NCI-H1694 treated with DMSO at 0.1 percent for 48 hours (cell line): Measurements from ENCODE around the gene KIAA1328.

Source experiments
- DNase-seq: peaks from one replicate; lab custom pipeline; 2025; lab: John Stamatoyannopoulos, UW

The KIAA1328 gene

DNA sequence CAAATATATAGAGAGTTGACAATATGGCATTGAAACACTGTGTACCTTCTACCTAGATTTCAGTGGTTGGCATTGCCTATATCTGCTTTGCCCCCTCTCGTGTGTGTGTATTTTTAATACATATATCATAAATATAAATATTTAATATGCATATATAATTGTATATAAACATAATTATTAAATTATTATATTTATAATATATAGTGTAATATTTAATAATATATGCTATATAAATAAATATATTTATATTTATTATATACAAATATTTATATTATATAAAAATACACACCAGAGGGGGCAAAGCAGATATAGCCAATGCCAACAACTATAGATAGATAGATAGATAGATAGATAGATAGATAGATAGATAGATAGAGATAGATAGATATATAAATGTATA, 124.1 kb downstream of the KIAA1328 start:
- no peak for DNase-seq

DNA sequence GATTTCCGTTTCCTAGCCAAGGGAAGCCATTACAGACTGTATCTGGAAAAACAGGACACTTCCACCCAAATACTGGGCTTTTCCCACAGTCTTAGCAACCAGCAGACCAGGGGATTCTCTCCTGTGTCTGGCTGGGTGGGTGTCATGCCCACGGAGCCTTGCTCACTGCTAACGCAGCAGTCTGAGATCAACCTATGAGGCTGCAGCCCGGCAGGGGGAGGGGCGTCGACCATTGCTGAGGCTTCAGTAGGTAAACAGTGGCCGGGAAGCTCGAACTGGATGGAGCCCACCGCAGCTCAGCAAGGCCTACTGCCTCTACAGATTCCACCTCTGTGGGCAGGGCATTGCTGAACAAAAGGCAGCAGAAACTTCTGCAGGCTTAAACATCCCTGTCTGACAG, 131.1 kb downstream of the KIAA1328 start:
- no peak for DNase-seq

DNA sequence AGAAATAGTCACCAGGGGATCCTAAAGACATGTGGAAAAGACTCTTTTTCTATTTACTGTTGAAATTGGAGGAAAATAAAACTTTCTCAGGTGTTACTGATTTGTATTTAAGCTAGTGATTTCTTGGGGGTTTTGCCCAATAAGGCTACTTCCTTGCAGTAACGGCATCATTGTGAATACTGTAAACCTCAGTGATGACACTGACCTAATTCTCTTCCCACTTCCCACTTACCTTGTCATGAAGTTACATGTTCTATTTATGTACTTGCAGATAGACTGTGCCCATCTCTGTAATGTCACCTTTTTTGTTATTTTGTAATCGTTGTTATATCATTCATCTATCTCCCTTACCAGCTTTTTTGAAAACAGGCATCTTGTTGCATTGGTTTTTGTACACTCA, 134.5 kb downstream of the KIAA1328 start:
- DNase-seq = no peak

DNA sequence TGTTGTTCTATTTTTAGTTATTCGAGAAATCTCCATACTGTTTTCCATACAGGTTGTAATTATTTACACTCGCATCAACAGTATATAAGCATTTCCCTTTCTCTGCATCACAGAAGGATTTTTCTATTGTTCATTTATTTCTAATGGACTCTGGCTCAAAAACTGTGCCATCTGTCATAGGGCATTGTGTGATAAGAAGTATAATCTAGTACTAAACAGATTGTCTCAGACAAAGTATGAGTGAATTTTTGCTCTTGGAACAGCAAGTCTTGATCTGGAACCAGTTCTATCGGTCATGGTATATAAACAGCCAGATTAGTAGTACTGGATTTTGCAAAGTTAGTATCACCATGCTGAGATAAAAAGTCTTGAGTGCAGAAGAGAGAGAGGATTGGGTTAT, 145.8 kb downstream of the KIAA1328 start:
- no peak for DNase-seq

DNA sequence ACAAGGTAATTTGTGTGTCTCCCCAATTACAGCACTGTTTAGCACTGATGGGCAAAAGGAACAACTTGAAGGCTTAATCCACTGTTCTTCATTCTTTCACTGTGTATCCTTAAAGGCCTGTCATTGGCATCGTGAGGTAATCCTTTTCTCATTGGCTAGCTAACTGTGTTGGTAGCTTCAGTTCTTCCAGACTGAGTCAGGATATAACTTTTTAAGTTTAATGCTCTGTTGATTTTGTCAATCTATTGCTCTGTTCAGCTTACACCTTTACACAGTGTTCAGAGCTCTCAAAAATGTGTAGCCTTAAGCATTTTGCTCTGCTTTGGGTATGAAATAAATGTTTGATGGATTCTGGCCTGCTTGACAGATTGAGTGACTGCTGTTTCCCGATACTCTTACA, 148.2 kb downstream of the KIAA1328 start:
- DNase-seq = no peak

DNA sequence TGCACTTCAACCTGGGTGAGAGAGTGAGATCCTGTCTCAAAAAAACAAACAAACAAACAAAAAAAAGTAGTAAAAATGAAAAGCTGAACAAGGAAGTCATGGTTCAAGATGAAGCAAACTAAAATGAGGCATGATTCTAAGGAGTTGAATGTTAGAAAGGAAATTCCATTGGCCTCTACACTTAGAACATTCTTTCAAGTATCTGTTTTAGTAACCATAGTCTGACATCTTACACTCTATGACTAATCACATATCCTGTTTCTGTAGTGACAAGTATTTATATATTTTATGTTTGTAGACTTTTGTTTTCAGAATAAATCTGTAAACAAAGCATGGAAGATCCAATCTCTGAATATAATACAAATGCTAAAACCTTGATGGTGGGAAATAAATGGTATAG, 164.1 kb downstream of the KIAA1328 start:
- no peak for DNase-seq

DNA sequence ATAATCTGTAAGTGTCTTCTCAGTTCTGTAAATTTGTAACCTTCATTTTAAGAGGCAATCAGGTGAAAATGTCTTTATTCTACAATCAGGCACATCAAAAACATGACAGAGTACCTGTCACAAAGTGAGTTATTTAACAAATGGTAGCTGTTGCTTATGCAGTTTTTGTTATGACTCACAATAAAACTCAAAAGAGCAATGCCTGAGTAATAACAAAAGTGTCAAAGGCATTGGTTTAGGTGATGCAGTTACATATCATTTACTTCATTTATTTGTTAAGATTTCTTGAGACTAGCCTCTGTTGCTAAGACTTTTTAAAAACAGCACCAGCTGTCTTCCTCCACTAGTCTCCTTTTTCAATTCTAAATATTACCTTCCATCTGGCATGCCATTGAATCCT, 177.8 kb downstream of the KIAA1328 start:
- DNase-seq = no peak

DNA sequence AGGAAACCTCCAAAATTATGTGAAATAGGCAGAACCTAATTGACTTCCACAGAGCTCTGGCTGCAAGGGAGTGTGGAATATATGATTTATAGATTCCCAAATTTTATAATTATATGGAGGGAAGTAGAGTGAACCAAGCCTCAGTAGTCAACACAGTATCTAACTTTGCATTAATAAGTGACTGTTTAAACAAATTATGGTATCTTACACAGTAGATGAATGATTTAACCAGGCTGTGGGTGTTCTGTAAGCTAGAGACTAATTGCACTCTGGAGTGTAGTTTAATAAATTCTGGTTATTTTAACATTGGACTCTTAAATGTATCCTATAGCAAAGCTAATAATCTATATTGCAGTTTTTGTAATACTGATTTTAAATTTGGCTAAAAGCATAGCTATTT, 183.5 kb downstream of the KIAA1328 start:
- DNase-seq = no peak

DNA sequence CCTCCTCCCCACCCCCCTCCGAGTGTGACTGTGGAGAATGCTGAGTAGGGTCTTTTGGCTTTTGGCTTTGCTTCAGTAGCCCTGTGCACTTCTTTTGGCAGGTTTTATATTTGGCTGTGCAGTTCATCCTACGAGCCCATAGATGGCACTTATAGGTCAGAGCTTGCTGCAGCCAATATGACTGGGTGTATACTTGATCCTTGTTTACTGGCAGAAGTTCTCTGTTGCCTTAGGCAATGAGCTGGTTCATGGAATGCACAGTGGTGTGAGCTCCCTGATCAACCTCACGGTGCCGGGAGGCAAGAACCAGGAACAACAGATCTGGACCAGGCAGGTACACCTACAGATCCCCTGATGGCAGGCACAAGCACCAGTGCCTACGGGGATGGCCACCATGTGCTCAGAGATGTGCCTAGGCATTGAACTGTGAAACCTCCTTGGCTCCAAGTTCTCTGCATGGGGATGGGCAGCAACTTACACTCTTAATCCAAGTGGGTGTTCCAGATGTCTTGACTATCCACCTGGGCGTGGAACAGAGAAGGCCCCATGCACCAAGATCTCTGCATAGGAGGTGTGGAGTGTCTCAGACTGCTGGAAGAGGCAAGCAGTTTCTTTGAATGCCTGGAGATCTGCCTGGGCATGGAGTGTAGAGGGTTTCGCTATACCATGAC, 190.4 kb downstream of the KIAA1328 start:
- peak; percentile 71 for DNase-seq

DNA sequence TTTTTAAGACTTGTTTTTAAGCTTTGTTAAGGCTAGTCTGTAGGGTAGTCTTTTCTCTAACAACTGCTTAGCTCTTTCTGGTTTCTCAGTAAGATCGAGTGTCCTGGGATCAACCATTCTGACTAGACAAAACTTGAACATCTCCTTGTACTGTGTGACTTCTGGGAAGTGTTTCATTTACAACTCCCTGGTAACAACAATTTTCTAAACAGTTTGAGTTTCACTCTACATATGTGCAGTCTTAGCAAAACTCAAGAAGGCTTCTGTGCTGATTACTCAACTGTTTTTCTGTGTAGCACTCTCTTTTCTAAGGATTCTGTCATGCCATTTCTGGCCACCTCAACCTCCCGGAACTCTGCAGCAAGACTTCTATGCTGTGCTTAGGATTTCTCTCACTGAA, 204.5 kb downstream of the KIAA1328 start:
- no peak for DNase-seq

DNA sequence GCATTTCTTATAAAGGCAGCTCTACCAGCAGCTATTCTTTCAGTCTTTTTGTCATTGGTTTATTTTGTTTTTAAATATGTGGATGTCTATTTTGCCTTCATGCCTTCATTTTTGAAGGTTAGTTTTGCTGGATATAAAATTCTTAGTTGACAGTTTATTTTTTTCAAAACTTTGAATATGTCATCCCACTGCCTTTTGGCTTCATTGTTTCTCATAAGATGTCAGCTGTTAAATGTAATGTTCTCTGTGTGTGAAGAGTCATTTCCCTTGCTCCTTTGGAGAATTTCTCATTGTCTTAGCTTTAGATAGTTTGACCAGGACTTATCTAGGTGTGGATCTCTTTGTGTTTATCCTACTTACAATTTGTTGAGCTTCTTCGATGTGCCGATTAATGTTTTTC, 213.5 kb downstream of the KIAA1328 start:
- DNase-seq = peak; percentile 1

DNA sequence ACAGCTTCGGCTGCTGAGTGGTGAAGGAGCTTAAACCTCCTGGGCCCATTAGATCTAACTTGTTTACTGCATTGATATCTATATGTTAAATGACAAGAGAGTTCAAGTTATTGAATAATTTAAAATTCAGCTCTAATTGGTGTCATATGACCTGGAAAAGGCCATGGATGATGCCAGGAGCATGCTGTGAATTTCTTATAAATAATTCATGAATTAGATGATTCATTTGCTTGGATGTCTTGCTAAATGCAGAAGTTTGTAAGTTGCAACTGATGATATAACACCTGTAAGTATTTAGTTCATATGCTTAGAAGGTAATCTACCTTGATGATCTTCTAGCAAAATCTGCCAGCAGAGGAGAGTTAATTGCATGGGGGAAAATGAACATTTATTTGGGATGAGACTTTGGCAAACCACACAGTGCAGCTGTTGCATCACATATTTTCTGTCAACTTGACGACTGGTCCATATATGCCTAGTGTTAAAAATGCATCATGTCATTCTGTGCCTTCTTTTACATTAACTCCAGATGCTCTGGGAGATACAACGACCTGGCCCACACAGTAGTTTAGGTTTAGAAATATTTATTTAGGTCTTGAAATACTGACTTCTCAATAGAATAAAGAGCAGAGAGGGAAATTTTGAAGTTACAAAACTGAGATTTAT, 226.3 kb downstream of the KIAA1328 start:
- DNase-seq = peak; percentile 48

DNA sequence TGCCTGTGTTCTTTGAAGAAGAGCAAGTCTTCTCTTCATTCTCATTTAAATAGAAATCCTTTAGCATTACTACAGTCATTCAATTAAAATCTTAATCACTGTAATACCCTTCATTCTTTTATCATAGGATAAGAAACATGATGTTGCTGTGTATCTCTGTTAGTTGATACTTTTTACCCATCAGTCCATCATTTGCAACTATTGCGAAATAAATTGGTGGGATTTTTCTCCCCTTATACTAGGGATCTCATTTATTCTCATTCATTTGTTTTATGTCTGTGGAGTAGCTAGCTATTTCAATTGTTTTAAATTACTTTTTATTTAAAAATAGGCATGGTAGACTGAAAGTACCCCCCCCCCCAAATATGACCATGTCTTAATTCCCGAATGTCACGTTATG, 235.3 kb downstream of the KIAA1328 start:
- no peak for DNase-seq

DNA sequence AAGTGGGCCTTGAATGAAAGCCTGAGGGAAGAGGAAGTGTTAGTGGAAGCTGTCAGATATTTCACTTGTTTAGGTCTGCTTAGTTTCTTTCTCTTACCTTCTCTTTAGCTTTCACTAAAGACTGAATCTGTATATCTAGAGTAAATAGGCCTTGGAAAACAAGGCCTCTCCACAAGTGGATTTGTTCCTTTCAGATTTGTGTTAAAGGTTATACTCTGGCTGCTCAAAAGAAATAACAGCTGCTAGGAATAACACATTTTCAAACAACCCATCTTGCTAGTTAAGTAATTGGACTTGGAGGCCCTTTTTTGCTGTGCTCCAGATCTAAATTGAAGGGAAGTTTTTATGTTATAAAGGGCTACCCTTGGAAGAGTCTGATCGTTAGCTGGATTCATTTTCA, 236.3 kb downstream of the KIAA1328 start:
- no peak for DNase-seq

DNA sequence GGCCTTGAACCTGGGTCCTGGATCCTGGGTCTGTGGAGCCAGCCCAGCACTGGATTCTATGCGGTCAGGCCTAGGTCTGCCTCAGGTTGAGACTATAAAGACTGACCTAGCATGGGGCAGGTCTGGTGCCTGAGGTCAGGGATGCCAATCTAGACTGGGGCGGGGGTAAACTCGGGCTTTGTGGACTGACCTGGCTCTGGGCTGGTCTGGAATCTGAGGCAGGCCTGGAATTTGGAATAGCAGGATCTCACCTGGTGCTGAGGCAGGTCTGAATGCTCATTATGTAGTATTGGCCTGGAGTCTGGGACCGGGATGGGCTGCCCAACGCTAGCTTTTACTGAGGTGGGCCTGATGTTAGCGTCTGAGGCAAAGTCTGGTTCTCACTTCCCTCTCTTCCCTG, 256.0 kb downstream of the KIAA1328 start:
- DNase-seq = no peak

DNA sequence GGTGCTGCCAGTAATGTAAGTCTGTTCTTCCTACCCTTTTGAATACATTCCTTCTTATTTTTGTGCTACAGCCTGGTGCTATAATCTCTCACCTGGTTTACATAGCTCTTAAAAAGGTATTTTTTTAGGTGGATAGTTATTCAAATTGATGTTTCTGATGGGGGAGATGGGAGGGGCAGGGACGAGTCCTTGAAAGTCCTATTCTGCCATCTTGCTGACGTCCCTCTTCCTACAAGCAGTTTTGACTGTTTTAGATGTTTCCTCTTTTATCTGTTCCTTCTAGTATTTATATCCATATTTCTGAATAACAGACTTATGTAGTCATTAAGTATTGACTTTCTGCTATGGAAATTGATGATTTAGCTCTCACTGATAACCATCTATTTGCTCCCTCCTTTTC, 256.4 kb downstream of the KIAA1328 start:
- no peak for DNase-seq

DNA sequence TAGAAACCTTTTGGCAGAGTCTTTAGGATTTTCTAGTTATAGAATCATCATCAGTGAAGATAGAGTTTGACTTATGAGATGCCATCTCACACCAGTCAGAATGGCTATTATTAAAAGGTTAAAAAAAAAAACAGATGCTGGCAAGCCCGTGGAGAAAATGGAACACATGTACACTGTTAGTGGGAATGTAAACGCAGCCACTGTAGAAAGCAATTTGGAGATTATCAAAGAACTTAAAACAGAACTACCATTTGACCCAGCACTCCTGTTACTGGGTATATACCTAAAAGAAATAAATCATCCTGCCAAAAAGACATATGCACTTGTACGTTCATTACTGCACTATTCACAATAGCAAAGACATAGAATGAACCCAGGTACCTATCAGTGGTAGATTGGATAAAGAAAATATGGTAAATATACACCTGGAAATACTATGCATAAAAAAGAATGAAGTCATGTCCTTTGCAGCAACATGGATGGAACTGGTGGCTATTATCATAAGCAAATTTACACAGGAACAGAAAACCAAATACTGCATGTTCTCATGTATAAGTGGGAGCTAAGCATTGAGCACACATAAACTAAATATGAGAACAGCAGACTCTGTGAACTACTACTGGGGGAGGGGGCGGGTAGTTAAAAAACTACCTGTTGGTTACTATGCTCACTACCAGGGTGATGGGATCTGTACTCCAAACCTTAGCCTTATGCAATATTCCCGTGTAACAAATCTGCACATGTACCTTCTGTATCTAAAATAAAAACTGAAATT, 279.0 kb downstream of the KIAA1328 start:
- no peak for DNase-seq

DNA sequence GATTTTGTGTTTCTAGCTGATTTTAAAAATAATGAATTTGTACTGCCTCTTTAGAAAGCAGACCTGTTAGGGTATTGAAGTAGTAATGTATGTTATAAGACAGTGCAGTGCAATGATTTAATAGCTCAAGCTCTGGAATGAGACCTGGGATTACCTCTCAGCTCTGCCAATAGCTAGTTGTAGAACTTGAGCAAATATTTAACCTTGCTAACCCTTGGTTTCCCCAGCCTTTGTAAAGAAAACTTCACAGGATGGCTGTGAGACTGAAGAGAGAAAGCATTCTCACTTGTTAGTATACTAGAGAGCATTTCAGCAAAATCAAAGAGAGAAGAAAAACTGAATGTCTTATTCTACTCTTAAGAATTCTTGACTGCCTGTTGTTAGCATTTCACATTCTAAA, 293.9 kb downstream of the KIAA1328 start:
- DNase-seq = no peak

DNA sequence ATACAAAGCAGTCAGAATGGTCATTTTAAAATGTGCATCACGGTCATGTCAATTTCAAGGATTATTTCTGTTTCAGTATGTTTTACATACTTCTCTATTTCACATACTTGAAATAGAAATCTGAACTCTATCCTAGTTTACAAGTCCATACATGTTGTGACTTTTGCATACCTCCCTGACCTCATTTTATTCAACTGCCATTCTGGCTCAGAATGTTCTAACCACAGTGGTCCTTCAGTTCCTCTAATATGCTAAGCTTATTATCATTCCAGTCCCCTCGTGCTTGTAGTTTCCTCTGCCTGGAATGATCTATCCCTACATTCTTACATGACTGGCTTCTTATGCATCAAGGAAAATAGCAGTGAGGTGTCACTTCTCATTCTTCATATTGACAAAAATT, 295.6 kb downstream of the KIAA1328 start:
- no peak for DNase-seq

DNA sequence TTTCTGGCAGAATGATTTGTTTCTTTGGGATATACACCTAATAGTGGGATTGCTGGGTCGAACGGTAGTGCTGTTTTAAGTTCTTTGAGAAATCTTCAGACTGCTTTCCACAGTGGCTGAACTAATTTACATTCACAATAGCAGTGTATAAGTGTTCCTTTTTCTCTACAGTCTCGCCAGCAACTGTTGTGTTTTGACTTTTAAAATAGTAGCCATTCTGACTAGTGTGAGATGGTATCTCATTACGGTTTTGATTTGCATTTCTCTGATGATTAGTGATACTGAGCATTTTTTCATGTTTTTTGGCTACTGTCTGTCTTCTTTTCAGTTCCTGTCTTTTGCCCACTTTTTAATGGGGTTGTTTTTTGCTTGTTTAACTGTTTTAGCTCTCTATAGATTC, 306.2 kb downstream of the KIAA1328 start:
- no peak for DNase-seq

DNA sequence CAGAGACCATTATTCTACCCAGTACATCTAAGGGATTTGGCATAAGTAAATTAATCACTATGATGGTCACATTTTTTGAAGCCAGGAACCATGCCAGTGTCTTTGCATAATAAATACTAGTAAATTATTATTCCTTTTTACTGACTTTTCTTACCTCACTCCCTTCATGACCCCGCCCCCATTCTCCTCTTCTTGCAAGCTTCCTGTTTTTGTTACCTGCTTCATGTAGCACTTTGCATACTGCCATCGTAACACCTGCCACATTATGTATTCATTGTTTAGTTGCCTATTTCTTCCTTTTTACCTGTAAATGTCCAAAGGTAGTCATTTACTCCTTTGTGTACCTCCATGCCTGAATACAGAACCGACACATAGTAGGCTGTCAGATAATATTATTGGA, 309.5 kb downstream of the KIAA1328 start:
- no peak for DNase-seq

DNA sequence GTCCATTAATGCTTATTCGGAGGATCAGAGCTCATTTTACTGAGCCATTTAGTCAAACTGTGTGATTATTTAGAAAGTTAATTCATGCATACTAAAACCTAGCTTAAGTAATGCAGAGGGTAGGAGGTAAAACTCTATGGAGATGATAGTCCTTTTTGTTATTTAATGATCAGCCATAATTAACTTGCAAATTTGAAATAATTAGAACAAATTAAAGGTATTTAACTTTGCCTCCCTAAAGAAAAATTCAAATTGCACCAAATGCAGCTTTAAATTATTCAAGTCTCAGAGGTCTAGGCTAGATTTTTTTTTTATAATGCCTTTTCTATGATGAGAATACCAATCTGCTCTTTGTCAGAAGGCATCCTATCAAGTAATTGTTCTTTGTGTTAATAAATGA, 310.9 kb downstream of the KIAA1328 start:
- DNase-seq = no peak

DNA sequence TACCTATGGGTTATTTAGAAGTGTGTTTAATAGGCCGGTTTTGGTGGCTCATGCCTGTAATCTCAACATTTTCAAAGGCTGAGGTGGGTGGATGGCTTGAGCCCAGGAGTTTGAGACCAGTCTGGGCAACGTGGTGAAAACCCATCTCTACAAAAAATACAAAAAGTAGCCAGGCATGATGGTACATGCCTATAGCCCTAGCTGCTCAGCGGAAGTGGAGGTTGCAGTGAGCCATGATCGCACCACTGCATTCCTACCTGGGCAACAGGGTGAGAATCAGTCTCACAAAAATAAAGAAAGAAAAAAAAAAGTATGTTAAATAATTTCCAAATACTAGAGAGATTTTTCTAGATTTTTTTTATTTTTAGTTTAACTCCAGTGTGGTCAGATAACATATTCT, 316.0 kb downstream of the KIAA1328 start:
- no peak for DNase-seq
